HCT116 (cell line): ENCODE data around the gene EP400. TPM values are rescaled to one million over a fixed set of nuclear protein-coding genes. Genes with fewer than 3 reads are reported as not detected.

Source experiments
- ATAC-seq: fragments of 200-7000 bp; cut with Tn5 transposase; 2 replicates; pipeline ENCODE4 v1.9.1; 2020; ENCODE audit warnings: mild to moderate bottlenecking, moderate library complexity
- BruUV-seq: library from RNA; stranded (reverse); fragments of 400-500 nt; replicated peaks from 2 replicates; lab custom pipeline; 2021; lab: Mats Ljungman, UMichigan
- CTCF ChIA-PET: fragments of 300-600 bp; sonication (Branson Sonifier 250); formaldehyde crosslinking; loops from one replicate; lab custom pipeline; 2021; ENCODE audit warnings: antibody characterized with exemption; lab: Charles Lee
- POLR2A ChIA-PET: fragments of 300-600, 350-600 bp; sonication (Branson Sonifier 250); formaldehyde crosslinking; loops from one replicate; lab custom pipeline; 2021; ENCODE audit warnings: antibody characterized with exemption; lab: Charles Lee
- RAD21 ChIA-PET, 2 experiments: fragments of 300-600 bp; sonication (Branson Sonifier 250); formaldehyde crosslinking; loops; one replicate each; lab custom pipeline; 2023; ENCODE audit warnings: low total read pairs in 2 of 2; ENCODE audit not compliant: uncharacterized antibody in 2 of 2, unreplicated experiment in 2 of 2, low non-redundant PET in 1 of 2; lab: Charles Lee
- DNase-seq: peaks from one replicate; pipeline ENCODE4 v3.0.0-alpha.2; 2010; ENCODE audit warnings: low read depth, low spot score
- H2AFZ ChIP-seq: fragments of 200-600 bp; shearing (Covaris generic), sonication (generic); 2 replicates; pipeline ENCODE4 v1.6.1; 2017; ENCODE audit warnings: low read depth, mixed run types, mixed read lengths, antibody characterized with exemption, low read length; ENCODE audit not compliant: poor library complexity, severe bottlenecking
- H3K27ac ChIP-seq: 2 replicates; pipeline ENCODE4 v1.5.1; 2012; ENCODE audit warnings: low read depth, low read length
- H3K27me3 ChIP-seq: fragments of 200-600 bp; sonication (generic); 2 replicates; pipeline ENCODE4 v1.6.1; 2016; ENCODE audit warnings: mixed run types, low read length, mixed read lengths; ENCODE audit not compliant: insufficient read depth
- H3K36me3 ChIP-seq, 2 experiments: fragments of 200-500 bp in 1 of 2; fragments of 200-600 bp in 1 of 2; sonication (Bioruptor generic) in 1 of 2; sonication (generic) in 1 of 2; 2 replicates each; pipeline versions ENCODE4 v1.5.1 to v1.6.1; 2014 to 2016; ENCODE audit warnings: low read length in 2 of 2, inconsistent platforms in 1 of 2, mixed read lengths in 1 of 2, mixed run types in 1 of 2; ENCODE audit not compliant: insufficient read depth in 2 of 2, control insufficient read depth in 1 of 2
- H3K4me1 ChIP-seq, 2 experiments: fragments of 200-600 bp in 1 of 2; sonication (generic) in 1 of 2; 2 replicates each; pipeline versions ENCODE4 v1.5.1 to v1.6.1; 2012 to 2017; ENCODE audit warnings: low read length in 2 of 2, inconsistent platforms in 1 of 2, mild to moderate bottlenecking in 1 of 2, mixed read lengths in 1 of 2, mixed run types in 1 of 2, moderate library complexity in 1 of 2; ENCODE audit not compliant: insufficient read depth in 2 of 2, control insufficient read depth in 1 of 2
- H3K4me2 ChIP-seq: fragments of 200-600 bp; sonication (generic); 2 replicates; pipeline ENCODE4 v1.6.1; 2017; ENCODE audit warnings: mixed run types, low read length, mixed read lengths
- H3K4me3 ChIP-seq, 2 experiments: fragments of 200-600 bp in 1 of 2; sonication (generic) in 1 of 2; replicated peaks in 1 of 2; 2 replicates each; pipeline ENCODE4 v1.5.1; 2011 to 2016; ENCODE audit warnings: low read length in 2 of 2, control low read depth in 1 of 2, low read depth in 1 of 2, mild to moderate bottlenecking in 1 of 2, mixed read lengths in 1 of 2, mixed run types in 1 of 2
- H3K79me2 ChIP-seq: fragments of 200-600 bp; sonication (generic); 2 replicates; pipeline ENCODE4 v1.6.1; 2017; ENCODE audit warnings: mild to moderate bottlenecking, mixed run types, low read length, moderate library complexity, mixed read lengths; ENCODE audit not compliant: insufficient read depth
- H3K9ac ChIP-seq: fragments of 200-600 bp; sonication (generic); 2 replicates; pipeline ENCODE4 v1.6.1; 2016; ENCODE audit warnings: low read length, mixed read lengths
- H3K9me2 ChIP-seq: fragments of 200-600 bp; sonication (generic), shearing (Covaris generic); 2 replicates; pipeline ENCODE4 v1.6.1; 2017; ENCODE audit warnings: mixed run types, mild to moderate bottlenecking, moderate library complexity; ENCODE audit not compliant: insufficient read depth
- H3K9me3 ChIP-seq, 2 experiments: fragments of 200-500 bp in 1 of 2; fragments of 200-600 bp in 1 of 2; sonication (Bioruptor generic) in 1 of 2; sonication (generic) in 1 of 2; 2 replicates each; pipeline ENCODE4 v1.6.1; 2014 to 2017; ENCODE audit warnings: low read length in 2 of 2, mixed read lengths in 2 of 2, inconsistent platforms in 1 of 2, low read depth in 1 of 2, mild to moderate bottlenecking in 1 of 2, mixed run types in 1 of 2, moderate library complexity in 1 of 2; ENCODE audit not compliant: control insufficient read depth in 1 of 2, insufficient read depth in 1 of 2
- H4K20me1 ChIP-seq: fragments of 200-600 bp; sonication (generic), shearing (Covaris generic); 2 replicates; pipeline ENCODE4 v1.6.1; 2017; ENCODE audit warnings: mixed run types, mild to moderate bottlenecking, moderate library complexity; ENCODE audit not compliant: insufficient read depth
- EGR1 ChIP-seq: IDR thresholded peaks from 2 replicates; pipeline ENCODE4 v1.6.1; 2012; ENCODE audit warnings: low read depth
- EZH2 ChIP-seq: fragments of 200-600 bp; sonication (generic); IDR thresholded peaks from 2 replicates; pipeline ENCODE4 v1.6.1; 2017; ENCODE audit warnings: antibody characterized with exemption, mixed run types
- EZH2phosphoT487 ChIP-seq: fragments of 200-600 bp; IDR thresholded peaks from 2 replicates; pipeline ENCODE4 v1.6.1; 2018; ENCODE audit warnings: antibody characterized with exemption, borderline replicate concordance
- SRF ChIP-seq: IDR thresholded peaks from 2 replicates; pipeline ENCODE4 v1.6.1; 2012; ENCODE audit warnings: low read depth
- YY1 ChIP-seq: IDR thresholded peaks from 2 replicates; pipeline ENCODE4 v1.6.1; 2011; ENCODE audit warnings: low read length, low read depth, moderate library complexity, mild to moderate bottlenecking; ENCODE audit not compliant: insufficient replicate concordance; ENCODE audit errors: extremely low read depth
- ZFX ChIP-seq: fragments of 450-650 bp; IDR thresholded peaks from 2 replicates; pipeline ENCODE4 v1.6.1; 2017
- intact Hi-C: fragments of 100-400 bp; cut with micrococcal nuclease; formaldehyde crosslinking; loops from 2 replicates; pipeline ENCODE4 v1.10.0; 2022
- total RNA-seq: library from RNA; stranded (reverse); gene quantifications from one replicate; pipeline ENCODE4 v1.2.1, GENCODE V29; 2021; ENCODE audit not compliant: unreplicated experiment
- TF ChIP-seq, protein P1 (sequence below): IDR thresholded peaks from 2 replicates; pipeline ENCODE4 v1.6.1; 2012; ENCODE audit warnings: low read depth
- TF ChIP-seq, protein P2 (sequence below): IDR thresholded peaks from 2 replicates; pipeline ENCODE4 v1.6.1; 2012

The EP400 gene
- total RNA-seq, 1 experiment from 2014 or later: 54.5 TPM

DNA sequence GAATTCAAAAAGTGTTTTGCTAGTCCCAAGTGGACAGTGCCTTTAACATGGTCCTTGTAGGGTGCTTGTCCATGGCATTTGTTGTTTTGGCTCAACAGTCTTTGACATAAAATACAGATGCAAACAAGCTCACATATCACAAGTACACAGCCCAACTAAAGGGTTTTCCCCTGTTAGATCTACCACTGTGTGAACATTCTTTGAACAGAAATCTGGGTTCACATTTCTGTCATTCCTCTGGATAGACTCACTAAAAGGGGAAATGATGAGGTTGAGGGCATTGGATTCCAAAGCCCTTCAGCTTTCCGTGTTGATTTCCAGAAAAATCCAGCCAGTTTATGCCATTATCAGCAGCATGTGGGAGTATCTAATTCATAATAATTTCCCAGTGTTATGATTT, 54.1 kb downstream of the EP400 start (continued):
- TF ChIP-seq, protein P1, sequence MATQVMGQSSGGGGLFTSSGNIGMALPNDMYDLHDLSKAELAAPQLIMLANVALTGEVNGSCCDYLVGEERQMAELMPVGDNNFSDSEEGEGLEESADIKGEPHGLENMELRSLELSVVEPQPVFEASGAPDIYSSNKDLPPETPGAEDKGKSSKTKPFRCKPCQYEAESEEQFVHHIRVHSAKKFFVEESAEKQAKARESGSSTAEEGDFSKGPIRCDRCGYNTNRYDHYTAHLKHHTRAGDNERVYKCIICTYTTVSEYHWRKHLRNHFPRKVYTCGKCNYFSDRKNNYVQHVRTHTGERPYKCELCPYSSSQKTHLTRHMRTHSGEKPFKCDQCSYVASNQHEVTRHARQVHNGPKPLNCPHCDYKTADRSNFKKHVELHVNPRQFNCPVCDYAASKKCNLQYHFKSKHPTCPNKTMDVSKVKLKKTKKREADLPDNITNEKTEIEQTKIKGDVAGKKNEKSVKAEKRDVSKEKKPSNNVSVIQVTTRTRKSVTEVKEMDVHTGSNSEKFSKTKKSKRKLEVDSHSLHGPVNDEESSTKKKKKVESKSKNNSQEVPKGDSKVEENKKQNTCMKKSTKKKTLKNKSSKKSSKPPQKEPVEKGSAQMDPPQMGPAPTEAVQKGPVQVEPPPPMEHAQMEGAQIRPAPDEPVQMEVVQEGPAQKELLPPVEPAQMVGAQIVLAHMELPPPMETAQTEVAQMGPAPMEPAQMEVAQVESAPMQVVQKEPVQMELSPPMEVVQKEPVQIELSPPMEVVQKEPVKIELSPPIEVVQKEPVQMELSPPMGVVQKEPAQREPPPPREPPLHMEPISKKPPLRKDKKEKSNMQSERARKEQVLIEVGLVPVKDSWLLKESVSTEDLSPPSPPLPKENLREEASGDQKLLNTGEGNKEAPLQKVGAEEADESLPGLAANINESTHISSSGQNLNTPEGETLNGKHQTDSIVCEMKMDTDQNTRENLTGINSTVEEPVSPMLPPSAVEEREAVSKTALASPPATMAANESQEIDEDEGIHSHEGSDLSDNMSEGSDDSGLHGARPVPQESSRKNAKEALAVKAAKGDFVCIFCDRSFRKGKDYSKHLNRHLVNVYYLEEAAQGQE: no peak
- TF ChIP-seq SRF: no peak
- no peak for TF ChIP-seq EGR1
- TF ChIP-seq EZH2: no peak
- TF ChIP-seq, protein P2, sequence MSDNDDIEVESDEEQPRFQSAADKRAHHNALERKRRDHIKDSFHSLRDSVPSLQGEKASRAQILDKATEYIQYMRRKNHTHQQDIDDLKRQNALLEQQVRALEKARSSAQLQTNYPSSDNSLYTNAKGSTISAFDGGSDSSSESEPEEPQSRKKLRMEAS: no peak
- TF ChIP-seq, all 23 proteins: peak for 0

DNA sequence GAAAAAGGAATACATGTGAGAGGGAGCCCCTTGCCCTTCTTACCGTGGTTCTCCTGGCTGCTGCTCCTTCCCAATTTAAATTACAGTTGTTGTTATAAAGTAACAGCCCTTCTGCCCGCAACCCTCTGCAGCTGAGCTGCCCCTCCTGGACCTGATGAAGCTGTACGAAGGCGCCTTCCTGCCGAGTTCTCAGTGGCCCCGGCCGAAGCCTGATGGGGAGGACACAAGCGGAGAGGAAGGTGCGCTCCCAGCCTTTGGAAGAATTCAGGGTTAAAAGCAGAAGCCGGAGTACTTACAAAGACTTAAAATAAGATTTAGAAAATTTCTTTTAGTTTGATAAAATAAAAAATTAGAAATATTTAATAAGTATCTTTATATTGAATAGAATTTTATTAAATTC, 55.2 kb downstream of the EP400 start:
- H2AFZ ChIP-seq: no peak overlapping the region
- RAD21 ChIA-PET: no interaction called here
- TF ChIP-seq, protein P1: no peak
- TF ChIP-seq EZH2phosphoT487 (no peak), ZFX (no peak), EGR1 (no peak), YY1 (no peak)
- POLR2A ChIA-PET: no interaction called here
- ATAC-seq (no peak), DNase-seq (no peak)
- no peaks in the 10 kb centered on the region for H4K20me1 ChIP-seq
- H3K36me3 ChIP-seq: peaks cover 13 to 25% of the 10 kb centered on the region in 2 experiments; a peak in 3 of 4 replicates
- no peaks in the 10 kb centered on the region for H3K9me3 ChIP-seq
- H3K79me2 ChIP-seq: peaks cover 10% of the 10 kb centered on the region; the same call in 1 of the 2 replicates
- no peaks in the 10 kb centered on the region for H3K27me3 ChIP-seq
- H3K4me2 ChIP-seq: no peak overlapping the region
- H3K4me3 ChIP-seq: no peak overlapping the region
- CTCF ChIA-PET: no interaction called here
- H3K9me2 ChIP-seq: no peaks in the 10 kb centered on the region
- BruUV-seq: no TSS peak
- intact Hi-C loops: no loop called here
- no peak overlapping the region for H3K27ac ChIP-seq
- H3K4me1 ChIP-seq: no peaks in the 10 kb centered on the region
- no peak overlapping the region for H3K9ac ChIP-seq
